Vein endothelial cell (primary cell): ENCODE data around the gene OPALIN. TPM values are rescaled to one million over a fixed set of nuclear protein-coding genes. Genes with fewer than 3 reads are reported as not detected.

Experiments
- total RNA-seq: library from RNA; depleted of rRNA; stranded (reverse); fragments of >200 nt; gene quantifications from 2 replicates; pipeline ENCODE4 v1.2.3, GENCODE V29; 2012

Gene OPALIN
- total RNA-seq: not detected in 2 replicates

GRCh38 chr10:96358851-96359540 is at the start of gene OPALIN:
TSS of gene OPALIN (minus strand) at chr10:96359002. CDS start at chr10:96358896, 106 bp downstream.

GRCh38 chr10:96304230-96304629 is 54.6 kb downstream of the OPALIN start, which contains the start of gene DNTT:
TSS of gene DNTT (plus strand) at chr10:96304434. CDS start at chr10:96304498, 64 bp downstream.

Other genes with a start within 250 kb of the OPALIN start
- gene ZNF518A, start 228.7 kb downstream of the OPALIN start, total RNA-seq: 13.7 and 14.7 TPM in 2 replicates
- gene BLNK, start 87.4 kb downstream of the OPALIN start, total RNA-seq: not detected in 2 replicates
- not detected in 2 replicates for gene DNTT, start 54.6 kb downstream of the OPALIN start, total RNA-seq
- gene TLL2, start 154.9 kb upstream of the OPALIN start, total RNA-seq: 0.10 TPM in 1 of 2 replicates, not detected in the other
- gene TM9SF3, start 228.0 kb upstream of the OPALIN start, total RNA-seq: 98.3 and 113 TPM in 2 replicates